RWPE2 (cell line): ENCODE data around the gene GRIP1.

Experiments
- ATAC-seq: fragments of 200-7000 bp; cut with Tn5 transposase; 3 replicates; pipeline ENCODE4 v1.9.1; 2021; ENCODE audit warnings: low read depth
- DNase-seq: peaks from one replicate; pipeline ENCODE4 v3.0.0-alpha.2; 2020; ENCODE audit warnings: low spot score
- H3K27ac ChIP-seq: fragments of 450-650 bp; 2 replicates; pipeline ENCODE4 v1.5.1; 2017; ENCODE audit warnings: mild to moderate bottlenecking; ENCODE audit not compliant: poor library complexity, severe bottlenecking
- H3K27me3 ChIP-seq: fragments of 250-450 bp; sonication (Bioruptor Pico); 2 replicates; pipeline ENCODE4 v1.5.1; 2021; ENCODE audit warnings: mild to moderate bottlenecking, moderate library complexity; ENCODE audit not compliant: insufficient read depth, poor library complexity, severe bottlenecking
- H3K36me3 ChIP-seq: fragments of 250-450 bp; sonication (Bioruptor Pico); 2 replicates; pipeline ENCODE4 v1.5.1; 2020; ENCODE audit warnings: low read depth, mild to moderate bottlenecking, moderate library complexity
- H3K4me1 ChIP-seq: fragments of 250-450 bp; sonication (Bioruptor Pico); 2 replicates; pipeline ENCODE4 v1.5.1; 2021; ENCODE audit warnings: mild to moderate bottlenecking, moderate library complexity; ENCODE audit not compliant: insufficient read depth, poor library complexity, severe bottlenecking
- H3K4me3 ChIP-seq: fragments of 250-450 bp; sonication (Bioruptor Pico); 2 replicates; pipeline ENCODE4 v1.5.1; 2021; ENCODE audit warnings: mild to moderate bottlenecking, moderate library complexity; ENCODE audit not compliant: severe bottlenecking
- H3K9me3 ChIP-seq: fragments of 250-450 bp; sonication (Bioruptor Pico); 2 replicates; pipeline ENCODE4 v1.5.1; 2021; ENCODE audit warnings: mild to moderate bottlenecking, moderate library complexity; ENCODE audit not compliant: severe bottlenecking
- TF ChIP-seq, protein P1 (sequence below): fragments of 450-650 bp; IDR thresholded peaks from one replicate; pipeline ENCODE4 v1.5.1; 2017; ENCODE audit warnings: mild to moderate bottlenecking, moderate library complexity; ENCODE audit not compliant: poor library complexity, severe bottlenecking

GRIP1 gene, protein sequence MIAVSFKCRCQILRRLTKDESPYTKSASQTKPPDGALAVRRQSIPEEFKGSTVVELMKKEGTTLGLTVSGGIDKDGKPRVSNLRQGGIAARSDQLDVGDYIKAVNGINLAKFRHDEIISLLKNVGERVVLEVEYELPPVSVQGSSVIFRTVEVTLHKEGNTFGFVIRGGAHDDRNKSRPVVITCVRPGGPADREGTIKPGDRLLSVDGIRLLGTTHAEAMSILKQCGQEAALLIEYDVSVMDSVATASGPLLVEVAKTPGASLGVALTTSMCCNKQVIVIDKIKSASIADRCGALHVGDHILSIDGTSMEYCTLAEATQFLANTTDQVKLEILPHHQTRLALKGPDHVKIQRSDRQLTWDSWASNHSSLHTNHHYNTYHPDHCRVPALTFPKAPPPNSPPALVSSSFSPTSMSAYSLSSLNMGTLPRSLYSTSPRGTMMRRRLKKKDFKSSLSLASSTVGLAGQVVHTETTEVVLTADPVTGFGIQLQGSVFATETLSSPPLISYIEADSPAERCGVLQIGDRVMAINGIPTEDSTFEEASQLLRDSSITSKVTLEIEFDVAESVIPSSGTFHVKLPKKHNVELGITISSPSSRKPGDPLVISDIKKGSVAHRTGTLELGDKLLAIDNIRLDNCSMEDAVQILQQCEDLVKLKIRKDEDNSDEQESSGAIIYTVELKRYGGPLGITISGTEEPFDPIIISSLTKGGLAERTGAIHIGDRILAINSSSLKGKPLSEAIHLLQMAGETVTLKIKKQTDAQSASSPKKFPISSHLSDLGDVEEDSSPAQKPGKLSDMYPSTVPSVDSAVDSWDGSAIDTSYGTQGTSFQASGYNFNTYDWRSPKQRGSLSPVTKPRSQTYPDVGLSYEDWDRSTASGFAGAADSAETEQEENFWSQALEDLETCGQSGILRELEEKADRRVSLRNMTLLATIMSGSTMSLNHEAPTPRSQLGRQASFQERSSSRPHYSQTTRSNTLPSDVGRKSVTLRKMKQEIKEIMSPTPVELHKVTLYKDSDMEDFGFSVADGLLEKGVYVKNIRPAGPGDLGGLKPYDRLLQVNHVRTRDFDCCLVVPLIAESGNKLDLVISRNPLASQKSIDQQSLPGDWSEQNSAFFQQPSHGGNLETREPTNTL

DNA sequence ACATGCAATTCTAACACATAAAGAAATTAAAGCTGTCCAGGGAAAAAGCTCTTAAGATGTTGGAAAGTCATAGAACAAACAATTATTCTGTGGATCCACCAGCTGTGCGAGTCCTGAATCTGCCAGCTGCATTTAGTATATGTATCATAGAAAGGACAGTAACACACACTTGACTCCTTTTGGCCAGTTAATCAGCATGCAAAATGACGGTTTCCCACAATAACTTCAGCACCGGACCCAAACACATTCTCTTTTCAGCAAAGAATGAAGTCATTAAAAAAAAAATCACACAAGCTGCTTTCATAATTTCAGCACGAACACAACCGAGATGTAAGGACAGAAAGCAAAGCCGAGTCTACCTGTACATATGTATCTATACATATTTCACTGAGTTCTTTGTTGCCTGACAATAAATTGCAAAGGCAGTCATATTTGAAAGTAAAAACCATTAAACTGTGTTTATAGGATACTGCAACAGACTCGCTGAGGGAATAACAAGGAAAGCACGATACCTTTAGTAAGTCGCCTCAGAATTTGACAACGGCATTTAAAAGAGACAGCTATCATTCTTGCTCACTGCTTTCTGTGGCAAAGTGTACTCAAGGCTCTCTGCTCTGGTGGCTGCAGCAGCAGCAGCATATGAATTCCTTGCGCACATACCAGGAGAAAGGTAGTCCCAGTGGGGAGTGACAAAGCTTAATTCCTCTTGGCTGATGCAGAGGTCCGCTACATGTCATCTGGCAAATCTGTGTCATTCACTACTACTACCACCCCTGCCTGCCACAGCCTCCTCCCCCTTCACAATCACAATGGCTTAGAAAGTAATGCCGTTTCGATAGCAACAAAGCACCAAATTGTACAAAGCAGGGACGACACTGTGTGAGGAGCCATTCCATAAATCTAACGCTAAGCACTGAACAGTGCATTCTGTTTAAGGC, at the start of gene GRIP1:
TSS of gene GRIP1 (minus strand) at position 739 of the 938 bp plus-strand sequence. CDS start at position 567, 172 bp downstream.
- no peak for DNase-seq
- H3K36me3 ChIP-seq, result no peaks in the 10 kb centered on the region
- H3K4me1 ChIP-seq, result no peaks in the 10 kb centered on the region
- TF ChIP-seq, protein P1, sequence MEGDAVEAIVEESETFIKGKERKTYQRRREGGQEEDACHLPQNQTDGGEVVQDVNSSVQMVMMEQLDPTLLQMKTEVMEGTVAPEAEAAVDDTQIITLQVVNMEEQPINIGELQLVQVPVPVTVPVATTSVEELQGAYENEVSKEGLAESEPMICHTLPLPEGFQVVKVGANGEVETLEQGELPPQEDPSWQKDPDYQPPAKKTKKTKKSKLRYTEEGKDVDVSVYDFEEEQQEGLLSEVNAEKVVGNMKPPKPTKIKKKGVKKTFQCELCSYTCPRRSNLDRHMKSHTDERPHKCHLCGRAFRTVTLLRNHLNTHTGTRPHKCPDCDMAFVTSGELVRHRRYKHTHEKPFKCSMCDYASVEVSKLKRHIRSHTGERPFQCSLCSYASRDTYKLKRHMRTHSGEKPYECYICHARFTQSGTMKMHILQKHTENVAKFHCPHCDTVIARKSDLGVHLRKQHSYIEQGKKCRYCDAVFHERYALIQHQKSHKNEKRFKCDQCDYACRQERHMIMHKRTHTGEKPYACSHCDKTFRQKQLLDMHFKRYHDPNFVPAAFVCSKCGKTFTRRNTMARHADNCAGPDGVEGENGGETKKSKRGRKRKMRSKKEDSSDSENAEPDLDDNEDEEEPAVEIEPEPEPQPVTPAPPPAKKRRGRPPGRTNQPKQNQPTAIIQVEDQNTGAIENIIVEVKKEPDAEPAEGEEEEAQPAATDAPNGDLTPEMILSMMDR, result no peak
- H3K9me3 ChIP-seq, result no peaks in the 10 kb centered on the region
- H3K27me3 ChIP-seq, result peaks cover 13% of the 10 kb centered on the region
- no peak within 1 kb of the TSS for H3K27ac ChIP-seq
- H3K4me3 ChIP-seq, result no peak within 1 kb of the TSS
- peak; percentile 67 for ATAC-seq

DNA sequence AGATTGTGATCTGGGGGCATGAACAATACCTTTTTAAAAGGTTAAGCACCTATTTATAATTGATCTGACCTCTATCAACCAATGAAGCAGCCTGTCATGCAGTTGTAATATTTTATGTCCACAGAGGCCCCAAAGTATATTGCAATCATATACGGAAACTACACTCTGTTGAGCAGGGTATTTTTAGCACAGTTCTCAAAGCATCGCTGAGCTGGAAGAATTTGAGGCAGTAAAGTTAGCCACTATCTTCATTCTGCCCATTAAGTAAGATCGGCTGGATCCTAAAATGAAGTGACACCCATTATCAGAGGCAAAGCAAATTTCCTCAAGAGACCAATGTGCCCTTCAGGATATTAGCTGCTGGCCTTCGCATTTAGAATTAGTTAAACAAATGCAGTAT, 47.7 kb upstream of the GRIP1 start:
- ATAC-seq (no peak), DNase-seq (no peak)
- no peak overlapping the region for H3K27ac ChIP-seq
- H3K4me3 ChIP-seq, result no peak overlapping the region
- no peaks in the 10 kb centered on the region for H3K9me3 ChIP-seq
- H3K4me1 ChIP-seq, result no peaks in the 10 kb centered on the region
- TF ChIP-seq, protein P1, result no peak
- H3K36me3 ChIP-seq, result no peaks in the 10 kb centered on the region
- H3K27me3 ChIP-seq, result no peaks in the 10 kb centered on the region

DNA sequence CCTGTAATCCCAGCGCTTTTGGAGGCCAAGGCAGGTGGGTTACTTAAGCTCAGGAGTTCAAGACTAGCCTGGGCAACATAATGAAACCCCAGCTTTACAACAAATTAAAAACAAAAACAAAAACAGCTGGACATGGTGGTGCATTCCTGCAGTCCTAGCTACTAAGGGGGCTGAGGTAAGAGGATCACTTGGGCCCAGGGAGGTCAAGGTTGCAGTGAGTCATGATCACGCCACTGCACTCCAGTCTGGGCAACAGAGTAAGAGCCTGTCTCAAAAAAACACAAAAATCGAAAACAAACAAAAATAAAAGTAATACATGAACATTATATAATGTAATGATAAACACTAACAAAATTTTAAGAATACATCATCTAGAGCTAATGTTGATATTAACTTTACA, 46.2 kb upstream of the GRIP1 start:
- Histone ChIP-seq H3K27me3 (no peaks in the 10 kb centered on the region), H3K4me3 (no peak overlapping the region)

DNA sequence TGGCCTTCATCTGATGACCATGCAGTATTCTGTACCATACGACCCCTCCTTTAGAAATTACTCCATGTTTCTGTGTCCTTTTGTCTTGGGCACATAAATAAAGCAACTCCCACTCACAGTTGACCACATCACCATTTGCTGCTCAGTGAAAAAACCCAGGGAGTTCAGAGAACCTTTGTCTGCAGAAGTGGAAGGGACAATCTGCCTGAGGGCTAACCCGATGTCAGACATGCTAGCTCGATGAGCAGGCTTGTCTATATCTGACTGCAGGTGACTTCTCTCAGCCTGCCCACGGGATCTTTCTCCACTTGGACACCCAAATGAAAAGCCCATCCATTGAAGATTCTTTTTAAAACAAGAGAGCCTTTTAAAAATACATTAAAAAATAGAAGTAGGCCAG, 45.7 kb upstream of the GRIP1 start:
- no peak for DNase-seq
- no peak for ATAC-seq
- Histone ChIP-seq H3K9me3 (no peaks in the 10 kb centered on the region), H3K4me3 (no peak overlapping the region), H3K36me3 (no peaks in the 10 kb centered on the region), H3K27me3 (no peaks in the 10 kb centered on the region), H3K4me1 (no peaks in the 10 kb centered on the region), H3K27ac (no peak overlapping the region)
- TF ChIP-seq, protein P1, result no peak

More for the DNA sequence above, 46.2 kb upstream of the GRIP1 start:
- DNase-seq (no peak), ATAC-seq (no peak)
- Histone ChIP-seq H3K36me3 (no peaks in the 10 kb centered on the region), H3K9me3 (no peaks in the 10 kb centered on the region), H3K4me1 (no peaks in the 10 kb centered on the region), H3K27ac (no peak overlapping the region)
- TF ChIP-seq, protein P1, result no peak
